GM19193 (cell line): ENCODE data around the gene ZC3H12A.

Source experiments
- POLR2A ChIP-seq: IDR thresholded peaks from 4 replicates; pipeline ENCODE4 v1.6.1; 2011; ENCODE audit not compliant: insufficient read depth, insufficient read length; ENCODE audit errors: extremely low read depth

The ZC3H12A gene

DNA sequence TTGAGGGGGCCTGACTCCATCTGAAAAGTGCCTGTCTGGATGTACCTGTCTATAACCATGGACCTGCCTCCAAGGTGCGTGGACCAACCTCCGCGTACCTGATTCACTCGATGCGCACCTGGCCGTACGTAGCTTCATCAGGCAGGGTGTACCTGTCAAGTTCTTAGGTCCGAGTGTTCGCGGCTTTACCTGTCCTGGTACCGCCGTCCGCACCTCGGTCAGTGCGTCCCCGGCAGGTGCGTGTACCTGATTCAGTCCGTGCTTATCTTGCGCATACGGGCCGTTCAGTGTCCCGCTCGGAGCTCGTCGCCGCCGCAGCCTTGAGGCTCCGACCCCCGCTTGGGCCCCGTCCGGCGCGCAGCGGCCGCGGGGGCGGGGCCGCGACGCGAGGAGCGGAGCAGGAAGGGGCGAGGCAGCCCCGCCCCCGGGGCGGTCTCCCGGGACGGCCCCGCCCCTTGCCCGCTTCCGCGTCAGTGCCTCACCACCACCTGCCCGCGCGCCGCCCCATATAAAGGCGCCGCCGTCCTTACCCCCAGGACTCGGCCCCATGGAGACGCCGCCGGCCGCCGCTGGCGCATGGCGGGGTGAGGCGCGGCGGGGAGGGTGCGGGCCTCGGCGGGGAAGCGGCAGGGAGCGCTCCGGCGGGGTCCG is at the start of gene ZC3H12A:
Gene ZC3H12A, plus strand, starts transcription at position 535 of the 651 bp plus-strand sequence. CDS start 917 bp downstream, outside the sequence.
- peak; percentile 99 for TF ChIP-seq POLR2A

DNA sequence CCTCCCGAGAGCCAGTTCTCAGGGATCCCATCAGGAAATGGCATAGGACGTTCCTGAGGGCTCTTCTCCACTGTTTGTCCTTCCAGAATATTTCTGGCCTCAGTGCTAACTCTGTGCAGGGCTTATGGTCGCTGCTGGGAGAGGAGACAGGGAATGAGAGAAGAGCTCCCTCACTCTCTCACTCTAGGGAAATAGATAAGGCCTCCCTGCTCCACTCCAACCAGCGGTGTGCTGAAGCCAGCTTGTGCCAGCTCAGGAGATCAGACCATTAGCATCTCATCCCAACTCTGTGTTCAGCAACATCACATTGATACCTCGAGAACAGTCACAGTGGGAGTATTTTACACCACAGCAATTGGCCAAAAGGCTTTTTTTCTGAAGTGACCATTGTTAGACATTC is 49.2 kb upstream of the ZC3H12A start:
- no peak for TF ChIP-seq POLR2A

DNA sequence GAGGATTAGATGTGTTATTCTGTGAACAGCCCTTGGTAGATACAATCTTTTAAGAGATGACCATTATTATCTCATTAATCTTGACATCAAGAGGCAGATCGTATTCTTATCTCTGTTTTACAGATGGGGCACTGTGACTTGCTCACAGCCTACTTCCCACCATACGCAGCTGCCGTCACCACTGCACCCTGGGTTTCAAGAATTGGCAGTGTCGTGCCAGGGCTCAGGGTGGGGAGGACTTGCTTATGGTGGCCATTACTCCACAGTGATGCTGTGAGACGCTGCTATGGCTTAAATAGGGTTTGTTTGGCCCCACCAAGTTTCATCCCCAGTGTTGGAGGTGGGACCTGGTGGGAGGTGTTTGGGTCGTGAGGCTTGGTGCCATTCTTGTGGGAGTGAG is 45.4 kb upstream of the ZC3H12A start:
- no peak for TF ChIP-seq POLR2A

DNA sequence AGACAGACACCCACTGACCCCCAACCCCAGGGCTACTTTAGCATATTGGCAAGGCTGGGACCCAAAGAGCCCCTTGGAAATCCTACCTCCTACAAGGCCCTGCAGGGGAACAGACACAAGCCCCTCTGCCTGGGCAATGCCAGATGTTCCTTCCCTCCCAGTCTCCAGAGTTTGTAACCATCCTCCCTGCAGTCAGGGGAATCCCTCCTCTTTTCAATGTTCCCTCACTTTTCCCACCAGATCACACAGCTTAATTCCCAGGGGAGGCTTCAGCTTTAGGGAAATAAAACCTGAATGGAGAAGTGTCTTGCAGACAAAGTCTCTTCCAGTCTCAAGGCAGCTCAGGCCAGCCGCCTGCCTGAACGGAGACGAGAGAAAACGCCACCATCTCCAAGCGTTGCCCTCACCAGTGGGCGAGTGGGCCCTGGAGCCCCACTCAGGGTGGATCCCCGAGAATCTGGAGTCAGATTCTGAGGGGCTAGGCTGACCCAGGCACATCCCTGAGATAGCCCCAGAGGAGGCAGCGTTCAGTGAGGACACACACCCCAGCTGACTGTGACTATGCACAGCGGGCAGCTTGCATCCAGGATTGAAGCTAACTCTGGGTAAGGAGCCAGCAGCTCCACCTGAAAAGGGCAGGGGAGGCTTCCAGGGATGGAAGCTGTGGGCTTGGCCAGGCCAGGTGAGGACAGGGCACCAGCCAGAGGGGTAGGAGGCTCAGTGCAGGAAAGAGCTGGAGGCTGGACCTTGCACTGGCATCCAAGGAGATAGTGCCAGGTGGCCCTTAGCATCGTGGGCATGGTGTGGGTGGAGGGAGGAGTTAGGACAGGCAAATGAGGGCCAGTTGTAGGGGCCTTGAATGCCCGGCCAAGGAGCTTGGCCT is 44.0 kb upstream of the ZC3H12A start:
- no peak for TF ChIP-seq POLR2A

DNA sequence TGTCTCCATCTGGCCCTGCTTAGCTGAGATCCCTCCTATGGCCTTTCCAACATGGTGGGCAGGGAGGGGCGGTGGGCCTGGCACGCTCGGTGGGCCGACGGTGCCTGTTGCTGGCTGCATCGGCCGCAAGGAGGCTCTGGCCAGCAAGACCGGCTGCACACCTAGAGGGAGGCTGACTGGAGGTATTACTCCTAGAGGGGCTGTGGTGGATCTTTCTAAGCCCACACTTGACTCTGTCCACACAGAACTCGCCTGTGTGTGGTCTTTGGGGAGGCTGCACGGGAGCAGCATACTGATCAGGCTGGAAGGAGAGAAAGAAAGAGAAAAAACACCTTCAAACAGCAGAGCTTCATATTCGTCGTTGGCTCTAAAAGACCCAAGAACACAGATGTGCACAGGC is 41.7 kb upstream of the ZC3H12A start:
- TF ChIP-seq POLR2A = no peak

DNA sequence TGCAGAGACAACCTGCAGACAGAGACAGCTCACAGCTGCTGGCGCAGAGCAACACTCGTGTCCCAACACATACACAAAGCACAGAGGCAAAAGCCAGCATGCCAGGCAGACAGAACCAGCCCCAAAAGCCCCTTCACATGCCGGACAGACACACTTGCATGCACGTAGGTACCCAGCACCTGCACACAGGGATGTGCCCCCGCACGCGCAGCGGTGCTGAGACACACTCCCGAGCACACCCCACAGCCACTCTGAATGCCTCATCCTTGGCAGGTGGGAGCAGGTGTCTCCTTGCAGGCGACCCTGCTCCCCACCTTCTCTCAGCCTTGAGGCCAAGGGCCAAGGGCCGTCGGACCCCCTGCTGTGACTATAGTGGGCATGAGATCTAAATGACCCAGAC is 41.2 kb upstream of the ZC3H12A start:
- no peak for TF ChIP-seq POLR2A

DNA sequence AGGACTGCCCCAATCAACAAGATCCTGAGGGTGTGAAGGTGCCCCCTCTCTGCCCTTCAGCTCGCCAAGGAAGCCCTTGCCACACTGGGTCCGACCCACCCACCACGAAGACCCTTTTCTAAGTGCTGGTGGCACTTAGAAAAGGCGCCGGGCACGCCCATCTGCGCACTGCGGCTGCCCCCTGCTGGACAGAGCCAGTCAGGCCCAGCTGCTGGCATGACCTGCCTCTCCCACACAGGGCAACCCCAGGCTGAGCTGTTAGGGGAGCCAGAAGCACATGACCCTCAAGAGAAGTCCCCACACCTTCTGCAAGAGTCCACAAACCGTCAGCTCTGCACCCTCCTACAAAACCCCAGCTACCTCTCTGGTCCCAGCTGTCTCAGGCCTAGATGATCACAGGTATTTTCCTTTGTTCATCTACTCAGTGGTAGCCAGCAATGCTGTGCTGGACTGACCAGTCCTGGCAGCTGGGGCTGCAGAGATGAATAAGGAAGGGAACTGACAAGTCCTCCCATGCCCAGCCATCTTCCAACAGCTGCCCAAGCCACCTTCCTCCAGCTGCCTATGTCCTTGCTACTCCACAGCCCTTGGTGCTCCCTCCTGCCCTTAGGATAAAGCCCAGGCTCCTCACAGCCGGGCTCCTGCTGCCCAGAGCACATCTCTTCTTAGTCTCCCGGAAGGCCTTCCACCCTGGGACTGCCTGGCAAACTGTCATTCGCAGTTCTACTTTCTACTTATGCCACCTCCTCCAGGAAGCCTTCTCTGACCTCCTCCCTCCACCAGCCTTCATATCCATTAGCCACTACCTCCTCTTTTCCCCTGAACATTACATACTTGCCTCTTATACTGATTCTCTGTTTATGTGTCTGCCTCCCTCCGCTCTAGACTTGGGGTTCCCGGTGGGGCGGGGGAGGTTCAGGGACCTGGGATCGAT is 39.8 kb upstream of the ZC3H12A start:
- TF ChIP-seq POLR2A = no peak

DNA sequence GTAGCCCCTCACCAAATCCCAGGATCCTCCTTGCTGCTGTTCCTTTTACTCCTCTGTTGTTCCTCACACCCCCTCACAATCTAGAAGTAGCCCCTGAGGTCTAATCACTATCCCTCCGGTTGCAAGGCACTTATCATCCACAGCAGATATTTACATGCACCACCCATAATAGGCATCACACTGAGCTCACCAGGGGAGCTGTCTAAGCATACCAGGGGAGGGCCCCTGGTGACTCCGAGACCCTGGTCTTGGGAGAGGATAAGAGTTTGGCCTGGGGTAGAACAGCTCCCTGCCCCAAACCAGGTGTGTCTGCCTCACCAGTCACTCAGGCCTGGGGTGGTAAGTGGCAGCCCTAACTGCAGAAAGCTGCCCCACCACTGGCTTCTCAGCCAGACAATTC is 37.3 kb upstream of the ZC3H12A start:
- no peak for TF ChIP-seq POLR2A

DNA sequence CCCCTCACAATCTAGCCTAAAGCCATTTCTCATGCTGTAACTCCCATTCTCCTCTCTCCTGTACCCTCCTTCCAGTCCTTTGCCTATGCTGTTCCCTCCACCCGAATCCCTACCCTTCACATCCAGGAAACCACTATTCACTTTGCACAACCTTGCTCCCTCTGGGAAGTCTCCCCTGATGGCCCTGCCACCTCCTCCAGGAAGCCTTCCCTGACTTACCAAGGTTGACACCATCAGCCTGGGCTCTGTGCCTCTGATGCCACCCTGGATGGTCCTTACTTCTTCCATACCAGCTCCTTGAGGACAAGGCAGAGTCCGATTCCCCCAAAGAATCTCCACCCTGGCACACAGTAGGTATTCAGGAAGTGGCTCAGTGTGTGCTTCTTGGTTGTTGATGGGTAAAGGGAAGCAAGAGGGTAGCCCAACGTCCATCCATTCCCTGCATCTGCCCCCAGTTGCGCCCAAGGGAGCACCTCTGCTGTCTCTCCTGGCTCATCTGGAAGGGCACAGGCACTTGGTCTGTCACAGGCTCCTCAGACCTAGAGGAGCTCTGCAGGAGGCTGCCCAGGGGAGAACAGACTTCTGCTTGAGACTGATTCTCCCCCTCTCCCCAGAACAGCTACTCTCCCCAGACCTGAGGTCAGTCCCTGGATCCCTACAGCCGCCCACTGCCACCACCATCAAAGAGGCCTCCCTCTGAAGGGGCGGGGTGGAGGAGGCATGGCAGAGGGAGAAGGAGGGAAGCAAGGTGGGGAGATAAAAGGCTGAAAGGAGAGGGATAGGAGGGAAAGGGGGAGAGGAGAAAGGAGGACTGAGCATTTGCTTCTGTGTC is 36.1 kb upstream of the ZC3H12A start:
- no peak for TF ChIP-seq POLR2A

DNA sequence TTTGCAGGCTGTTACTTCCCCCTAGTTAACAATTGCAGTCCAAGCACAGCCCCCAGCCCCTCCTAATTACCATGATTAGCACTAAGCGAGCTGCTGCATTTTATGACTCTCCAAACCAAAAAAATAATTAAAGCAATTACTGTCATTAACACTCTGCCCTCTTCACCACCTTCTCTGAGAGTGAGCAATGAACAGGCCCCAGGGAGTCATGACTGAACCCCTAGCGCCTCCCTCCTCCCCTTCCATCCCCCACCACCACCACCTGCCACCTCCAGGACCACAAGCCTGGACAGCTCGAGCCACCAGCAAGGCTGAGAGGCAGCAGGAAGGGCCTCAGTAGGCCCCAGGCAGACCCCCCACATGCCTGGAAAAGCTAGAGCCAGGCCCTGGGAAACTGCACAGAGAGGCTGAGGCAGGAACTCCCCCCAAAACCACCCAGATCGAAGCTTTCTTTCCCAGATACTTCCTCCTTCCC is 35.5 kb upstream of the ZC3H12A start:
- TF ChIP-seq POLR2A = no peak

DNA sequence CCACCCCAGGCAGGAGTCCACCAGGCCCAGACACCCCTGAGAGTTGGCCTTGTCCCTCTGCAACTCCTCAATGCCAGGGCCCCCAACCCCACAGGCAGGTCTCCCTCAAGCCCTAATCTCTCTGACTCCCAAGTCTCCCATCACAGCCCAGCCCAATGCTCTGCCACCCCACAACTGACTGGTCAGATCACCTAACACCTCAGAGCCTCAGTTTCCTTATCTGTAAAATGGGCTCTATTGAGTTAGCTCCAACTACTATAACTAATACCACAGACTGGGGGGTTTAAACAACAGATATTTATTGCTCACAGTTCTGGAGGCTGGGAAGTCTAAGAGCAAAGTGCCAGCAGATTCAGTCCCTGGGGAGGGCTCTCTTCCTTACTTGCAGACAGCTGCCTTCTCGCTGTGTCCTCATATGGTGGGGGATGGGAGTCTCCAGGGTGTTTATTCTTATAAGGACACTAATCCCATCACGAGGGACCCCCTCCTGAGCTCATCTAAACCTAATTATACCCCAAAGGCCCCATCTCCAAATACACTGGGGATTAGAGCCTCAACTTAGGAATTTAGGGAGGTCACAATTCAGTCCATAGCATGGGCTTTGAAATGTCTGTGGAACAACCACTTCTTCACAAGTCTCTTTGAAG is 34.9 kb upstream of the ZC3H12A start:
- TF ChIP-seq POLR2A = no peak

DNA sequence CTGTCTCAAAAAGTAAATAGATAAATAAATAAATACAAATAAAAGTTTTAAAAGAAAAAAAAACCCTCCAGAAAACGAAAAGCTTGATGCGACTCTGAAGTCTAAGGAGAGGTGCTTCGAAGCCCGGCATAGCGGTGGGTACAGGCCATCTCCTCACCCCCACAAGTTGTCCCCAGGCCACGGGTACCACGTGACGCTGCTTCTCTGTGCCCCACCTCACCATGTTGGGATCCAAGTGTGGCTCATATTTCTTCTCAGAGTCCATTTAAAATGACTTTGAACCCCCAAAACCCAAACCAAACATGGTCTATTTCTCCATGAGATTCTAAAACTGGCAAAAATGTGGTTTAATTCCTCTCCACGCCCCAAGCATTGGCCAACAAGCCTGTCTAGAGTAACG is 32.9 kb upstream of the ZC3H12A start:
- TF ChIP-seq POLR2A = no peak

DNA sequence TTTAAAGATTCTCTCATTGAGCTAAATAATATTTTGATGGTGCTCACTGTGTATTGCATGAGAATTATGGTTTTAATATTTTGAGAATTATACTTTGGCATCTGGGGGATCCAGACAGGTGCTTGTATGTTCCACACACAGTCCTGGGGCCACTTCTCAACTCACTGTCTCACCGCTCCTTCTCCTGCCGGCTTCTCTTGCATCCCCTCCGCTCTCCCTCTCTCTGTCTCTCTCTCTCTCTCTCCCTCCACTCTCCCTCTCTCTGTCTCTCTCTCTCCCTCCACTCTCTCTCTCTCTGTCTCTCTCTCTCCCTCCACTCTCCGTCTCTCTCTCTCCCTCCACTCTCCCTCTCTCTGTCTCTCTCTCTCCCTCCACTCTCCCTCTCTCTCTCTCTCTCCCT is 32.2 kb upstream of the ZC3H12A start:
- no peak for TF ChIP-seq POLR2A

DNA sequence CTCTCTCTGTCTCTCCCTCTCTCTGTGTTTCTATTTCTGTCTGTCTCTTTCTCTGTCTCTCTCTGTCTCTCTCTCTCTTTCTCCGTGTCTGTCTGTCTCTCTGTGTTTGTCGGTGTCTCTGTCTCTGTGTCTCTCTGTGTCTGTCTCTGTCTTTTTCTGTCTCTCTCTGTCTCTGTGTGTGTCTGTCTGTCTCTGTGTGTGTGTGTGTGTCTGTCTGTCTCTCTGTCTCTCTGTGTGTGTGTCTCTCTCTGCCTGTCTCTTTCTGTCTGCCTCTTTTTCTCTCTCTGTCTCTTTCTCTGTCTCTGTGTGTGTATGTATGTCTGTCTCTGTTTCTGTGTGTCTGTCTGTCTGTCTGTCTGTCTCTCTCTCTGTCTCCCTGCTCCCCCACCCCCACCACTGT is 31.7 kb upstream of the ZC3H12A start:
- no peak for TF ChIP-seq POLR2A
